HepG2 (cell line): Measurements from ENCODE around the gene GPC3.

Experiments
- E2F5 ChIP-seq: sonication (generic); formaldehyde crosslinking; conservative IDR thresholded peaks from 2 replicates; pipeline ENCODE4 v1.4.0; 2020; ENCODE audit warnings: missing genetic modification reagents
- ETV6 ChIP-seq: sonication (generic); formaldehyde crosslinking; conservative IDR thresholded peaks from 2 replicates; pipeline ENCODE4 v1.4.0; 2020; ENCODE audit warnings: missing genetic modification reagents
- FOSL1 ChIP-seq: sonication (generic); formaldehyde crosslinking; IDR thresholded peaks from 2 replicates; pipeline ENCODE4 v1.9.0; 2021; ENCODE audit warnings: missing genetic modification reagents, borderline replicate concordance

GRCh38 chrX:133634416-133634815 is 351.0 kb downstream of the GPC3 start:
- no peak for TF ChIP-seq ETV6 (CRISPR knock-in tag)
- TF ChIP-seq FOSL1 (CRISPR knock-in tag) = no peak
- no peak for TF ChIP-seq E2F5
